Measurements from ENCODE around the gene TAF5L.
"Not testable (repeated sequence)": the region's sequence is repeated elsewhere in the genome, so short reads cannot be mapped to it uniquely, and the experiment has no call there.

Gene TAF5L

DNA sequence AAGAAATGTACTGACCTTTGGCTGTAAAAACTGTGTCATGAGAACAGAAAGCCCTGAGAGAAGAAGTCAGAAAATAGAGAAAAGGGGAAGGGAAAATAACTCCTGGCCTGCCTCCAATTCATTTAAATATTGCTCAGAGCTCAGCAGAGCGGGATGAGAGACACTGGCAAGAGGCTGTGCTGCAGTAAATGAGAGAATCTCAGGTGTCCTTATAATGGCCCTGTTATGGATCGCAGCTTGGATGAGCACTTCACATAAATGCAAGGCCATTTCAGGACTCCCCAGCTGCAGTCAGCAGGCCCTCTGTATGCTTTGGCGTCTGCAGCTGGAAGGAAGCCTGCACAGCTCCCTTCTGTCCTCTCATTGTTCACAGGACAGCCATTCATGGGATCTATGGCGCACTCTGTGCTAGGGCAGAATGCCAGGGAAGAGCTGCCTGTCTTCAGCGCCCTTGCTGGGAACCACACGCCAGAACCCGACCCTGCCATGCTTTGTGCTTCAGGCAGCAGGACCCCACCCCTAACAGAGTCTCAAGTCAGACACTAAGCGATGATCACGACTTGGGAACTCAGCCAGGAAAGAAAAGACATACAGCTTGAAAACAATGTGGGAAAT, 46.8 kb downstream of the TAF5L start:
- Mint-ChIP-seq H3K4me3 (no peak overlapping the region), H3K27ac (no peak overlapping the region), H3K27me3 (ENCODE audit: low read depth) (peaks cover 24% of the 10 kb centered on the region), H3K4me1 (ENCODE audit: low read depth) (peaks cover 4% of the 10 kb centered on the region), H3K9me3 (no peaks in the 10 kb centered on the region), H3K36me3 (ENCODE audit: low read depth) (no peaks in the 10 kb centered on the region)

GRCh38 chr1:229578168-229579058, 47.5 kb downstream of the TAF5L start:
- H3K4me3 Mint-ChIP-seq, result no peak overlapping the region
- H3K4me1 Mint-ChIP-seq (ENCODE audit: low read depth), result peaks cover 4% of the 10 kb centered on the region
- H3K9me3 Mint-ChIP-seq, result no peaks in the 10 kb centered on the region
- H3K27ac Mint-ChIP-seq, result no peak overlapping the region
- peaks cover 24% of the 10 kb centered on the region for H3K27me3 Mint-ChIP-seq (ENCODE audit: low read depth)
- no peaks in the 10 kb centered on the region for H3K36me3 Mint-ChIP-seq (ENCODE audit: low read depth)

- Mint-ChIP-seq H3K4me3 (no peak overlapping the region), H3K36me3 (ENCODE audit: low read depth) (no peaks in the 10 kb centered on the region), H3K9me3 (no peaks in the 10 kb centered on the region), H3K27me3 (ENCODE audit: low read depth) (peaks cover 17% of the 10 kb centered on the region), H3K27ac (no peak overlapping the region), H3K4me1 (ENCODE audit: low read depth) (peaks cover 4% of the 10 kb centered on the region)
Measured at GRCh38 chr1:229574679-229575442, 51.1 kb downstream of the TAF5L start.

DNA sequence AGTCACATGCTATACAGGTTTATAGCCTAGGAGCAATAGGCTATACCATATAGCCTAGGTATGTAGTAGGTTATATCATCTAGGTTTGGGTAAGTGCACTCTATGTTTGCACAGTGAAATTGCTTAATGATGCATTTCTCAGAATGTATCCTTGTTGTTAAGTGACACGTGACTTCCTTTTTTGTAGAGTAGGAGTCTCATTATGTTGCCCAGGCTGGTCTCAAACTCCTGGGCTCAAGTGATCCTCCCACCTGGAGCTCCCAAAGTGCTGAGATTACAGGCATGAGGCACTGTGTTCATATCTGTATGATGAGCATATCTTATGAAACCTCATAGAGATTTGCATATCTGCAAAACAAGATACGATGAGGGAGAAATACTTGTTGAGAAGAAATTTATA, 53.6 kb downstream of the TAF5L start:
- H3K27ac Mint-ChIP-seq, result no peak overlapping the region
- peaks cover 6% of the 10 kb centered on the region for H3K27me3 Mint-ChIP-seq (ENCODE audit: low read depth)
- H3K9me3 Mint-ChIP-seq, result no peaks in the 10 kb centered on the region
- no peak overlapping the region for H3K4me3 Mint-ChIP-seq
- no peaks in the 10 kb centered on the region for H3K36me3 Mint-ChIP-seq (ENCODE audit: low read depth)
- H3K4me1 Mint-ChIP-seq (ENCODE audit: low read depth), result no peaks in the 10 kb centered on the region

- Mint-ChIP-seq H3K4me1 (ENCODE audit: low read depth) (no peaks in the 10 kb centered on the region), H3K36me3 (ENCODE audit: low read depth) (no peaks in the 10 kb centered on the region), H3K27me3 (ENCODE audit: low read depth) (peaks cover 4% of the 10 kb centered on the region), H3K9me3 (no peaks in the 10 kb centered on the region), H3K27ac (no peak overlapping the region), H3K4me3 (no peak overlapping the region)
Measured at GRCh38 chr1:229570891-229571516, 54.9 kb downstream of the TAF5L start.

DNA sequence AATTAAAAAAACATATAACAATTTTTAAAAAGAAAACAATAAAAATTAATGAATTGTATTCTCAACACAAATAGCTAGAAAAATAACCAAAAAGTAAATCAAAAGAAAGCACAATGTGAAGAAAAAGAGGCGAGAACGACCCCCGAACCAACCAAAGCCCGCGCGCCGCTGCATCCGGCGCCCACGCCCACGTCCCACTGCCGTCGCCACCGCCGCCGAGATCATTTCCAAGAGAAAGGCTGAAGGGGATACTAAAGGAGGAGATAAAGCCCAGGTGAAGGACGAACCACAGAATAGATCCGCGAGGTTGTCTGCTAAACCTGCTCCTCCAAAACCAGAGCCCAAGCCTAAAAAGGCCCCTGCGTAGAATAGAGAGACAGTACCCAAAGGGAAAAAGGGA, 55.6 kb downstream of the TAF5L start:
- Mint-ChIP-seq H3K27me3 (ENCODE audit: low read depth) (peaks cover 4% of the 10 kb centered on the region), H3K9me3 (no peaks in the 10 kb centered on the region), H3K4me3 (no peak overlapping the region), H3K27ac (no peak overlapping the region), H3K4me1 (ENCODE audit: low read depth) (no peaks in the 10 kb centered on the region), H3K36me3 (ENCODE audit: low read depth) (no peaks in the 10 kb centered on the region)

GRCh38 chr1:229567109-229567868, 58.6 kb downstream of the TAF5L start:
- Mint-ChIP-seq H3K27ac (no peak overlapping the region), H3K27me3 (ENCODE audit: low read depth) (peaks cover 7% of the 10 kb centered on the region), H3K36me3 (ENCODE audit: low read depth) (no peaks in the 10 kb centered on the region), H3K4me3 (no peak overlapping the region), H3K4me1 (ENCODE audit: low read depth) (no peaks in the 10 kb centered on the region), H3K9me3 (no peaks in the 10 kb centered on the region)

GRCh38 chr1:229563701-229564100, 62.2 kb downstream of the TAF5L start:
- Mint-ChIP-seq H3K27me3 (ENCODE audit: low read depth) (peaks cover 7% of the 10 kb centered on the region), H3K4me1 (ENCODE audit: low read depth) (peaks cover 4% of the 10 kb centered on the region), H3K36me3 (ENCODE audit: low read depth) (no peaks in the 10 kb centered on the region), H3K4me3 (no peak overlapping the region), H3K9me3 (no peaks in the 10 kb centered on the region), H3K27ac (no peak overlapping the region)

- no peaks in the 10 kb centered on the region for H3K36me3 Mint-ChIP-seq (ENCODE audit: low read depth)
- no peak overlapping the region for H3K27ac Mint-ChIP-seq
- H3K27me3 Mint-ChIP-seq (ENCODE audit: low read depth), result peaks cover 7% of the 10 kb centered on the region
- H3K9me3 Mint-ChIP-seq, result no peaks in the 10 kb centered on the region
- H3K4me3 Mint-ChIP-seq, result no peak overlapping the region
- H3K4me1 Mint-ChIP-seq (ENCODE audit: low read depth), result peaks cover 4% of the 10 kb centered on the region
Measured at GRCh38 chr1:229563241-229563640, 62.7 kb downstream of the TAF5L start.

DNA sequence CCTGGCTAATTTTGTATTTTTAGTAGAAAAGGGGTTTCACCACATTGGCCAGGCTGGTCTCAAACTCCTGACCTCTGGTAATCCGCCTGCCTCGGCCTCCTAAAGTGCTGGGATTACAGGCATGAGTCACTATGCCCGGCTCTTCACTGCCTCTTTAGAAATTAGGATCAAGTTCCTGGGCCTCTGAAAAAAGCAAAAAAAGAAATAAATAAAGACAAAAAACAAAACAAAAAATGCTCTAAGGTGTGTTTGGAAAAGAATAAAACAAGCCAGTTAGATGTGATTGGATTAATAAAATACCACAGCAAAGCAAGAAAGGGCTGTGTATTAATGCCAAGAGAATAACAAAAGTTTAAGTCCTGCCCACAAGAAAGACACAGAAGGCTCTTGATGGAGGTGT, 63.2 kb downstream of the TAF5L start:
- no peaks in the 10 kb centered on the region for H3K9me3 Mint-ChIP-seq
- H3K27ac Mint-ChIP-seq, result no peak overlapping the region
- H3K4me3 Mint-ChIP-seq, result no peak overlapping the region
- peaks cover 4% of the 10 kb centered on the region for H3K4me1 Mint-ChIP-seq (ENCODE audit: low read depth)
- peaks cover 7% of the 10 kb centered on the region for H3K27me3 Mint-ChIP-seq (ENCODE audit: low read depth)
- H3K36me3 Mint-ChIP-seq (ENCODE audit: low read depth), result no peaks in the 10 kb centered on the region

GRCh38 chr1:229561141-229561540, 64.8 kb downstream of the TAF5L start:
- Mint-ChIP-seq H3K9me3 (no peaks in the 10 kb centered on the region), H3K27ac (no peak overlapping the region), H3K4me1 (ENCODE audit: low read depth) (peaks cover 16% of the 10 kb centered on the region), H3K27me3 (ENCODE audit: low read depth) (peaks cover 3% of the 10 kb centered on the region), H3K36me3 (ENCODE audit: low read depth) (peaks cover 1% of the 10 kb centered on the region), H3K4me3 (no peak overlapping the region)

DNA sequence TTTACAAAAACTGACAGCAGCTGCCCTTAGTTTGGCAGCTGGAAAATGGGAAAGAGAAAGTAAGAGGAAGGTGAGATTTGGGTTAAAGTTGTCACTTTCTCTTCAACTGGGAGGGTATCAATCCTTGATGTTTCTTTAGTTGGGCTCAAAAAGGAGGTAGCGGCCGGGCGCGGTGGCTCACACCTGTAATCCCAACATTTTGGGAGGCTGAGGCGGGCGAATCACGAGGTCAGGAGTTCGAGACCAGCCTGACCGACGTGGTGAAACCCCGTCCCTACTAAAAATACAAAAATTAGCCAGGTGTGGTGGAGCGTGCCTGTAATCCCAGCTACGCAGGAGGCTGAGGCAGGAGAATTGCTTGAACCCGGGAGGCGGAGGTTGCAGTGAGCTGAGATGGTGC, 65.8 kb downstream of the TAF5L start:
- H3K36me3 Mint-ChIP-seq (ENCODE audit: low read depth); H3K9me3 Mint-ChIP-seq; H3K27me3 Mint-ChIP-seq (ENCODE audit: low read depth); H3K4me3 Mint-ChIP-seq; H3K27ac Mint-ChIP-seq: not testable (repeated sequence)
- H3K4me1 Mint-ChIP-seq (ENCODE audit: low read depth), result peaks cover 21% of the 10 kb centered on the region

DNA sequence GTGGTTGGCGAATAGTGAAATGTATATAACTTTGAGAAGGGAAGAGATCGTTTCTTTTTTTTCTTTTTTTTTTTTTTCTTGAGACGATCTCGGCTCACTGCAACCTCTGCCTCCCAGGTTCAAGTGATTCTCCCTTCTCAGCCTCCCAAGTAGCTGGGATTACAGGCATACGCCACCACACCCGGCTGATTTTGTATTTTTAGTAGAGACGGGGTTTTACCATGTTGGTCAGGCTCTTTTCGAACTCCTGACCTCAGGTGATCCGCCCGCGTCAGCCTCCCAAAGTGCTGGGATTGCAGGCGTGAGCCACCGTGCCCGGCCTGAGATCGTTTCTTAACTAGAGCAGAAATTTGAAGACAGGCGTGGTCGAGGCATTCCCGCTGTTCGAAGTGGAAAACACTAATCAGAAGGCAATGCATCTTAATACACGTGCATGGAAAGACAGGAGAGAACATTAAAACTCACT, 66.6 kb downstream of the TAF5L start:
- Mint-ChIP-seq H3K4me1 (ENCODE audit: low read depth) (peaks cover 25% of the 10 kb centered on the region), H3K27ac (peak overlapping the region; percentile 80), H3K4me3 (peak overlapping the region; percentile 89)
- not testable (repeated sequence) for H3K27me3 Mint-ChIP-seq (ENCODE audit: low read depth); H3K36me3 Mint-ChIP-seq (ENCODE audit: low read depth); H3K9me3 Mint-ChIP-seq
